Upper lobe of left lung (tissue), 4 donors: ENCODE data around the gene PUM2.

Experiments used
- EP300 ChIP-seq, 4 donors: sonication (generic); formaldehyde crosslinking; IDR thresholded peaks; one replicate each; pipeline ENCODE4 v1.5.1; 2017; ENCODE audit warnings: antibody characterized with exemption in 4 of 4, control low read depth in 2 of 4
- POLR2A ChIP-seq, 4 donors: fragments of 450-650 bp; IDR thresholded peaks; one replicate each; pipeline ENCODE4 v1.5.1; 2016 to 2017; ENCODE audit warnings: antibody characterized with exemption in 4 of 4, mild to moderate bottlenecking in 2 of 4
- TF ChIP-seq, protein P1 (sequence below), 6 experiments: fragments of 450-650 bp in 4 of 6; fragments of 200-600 bp in 2 of 6; sonication (generic) in 2 of 6; IDR thresholded peaks; one replicate each; pipeline ENCODE4 v1.5.1; 2016 to 2019; ENCODE audit warnings: antibody characterized with exemption in 6 of 6

DNA sequence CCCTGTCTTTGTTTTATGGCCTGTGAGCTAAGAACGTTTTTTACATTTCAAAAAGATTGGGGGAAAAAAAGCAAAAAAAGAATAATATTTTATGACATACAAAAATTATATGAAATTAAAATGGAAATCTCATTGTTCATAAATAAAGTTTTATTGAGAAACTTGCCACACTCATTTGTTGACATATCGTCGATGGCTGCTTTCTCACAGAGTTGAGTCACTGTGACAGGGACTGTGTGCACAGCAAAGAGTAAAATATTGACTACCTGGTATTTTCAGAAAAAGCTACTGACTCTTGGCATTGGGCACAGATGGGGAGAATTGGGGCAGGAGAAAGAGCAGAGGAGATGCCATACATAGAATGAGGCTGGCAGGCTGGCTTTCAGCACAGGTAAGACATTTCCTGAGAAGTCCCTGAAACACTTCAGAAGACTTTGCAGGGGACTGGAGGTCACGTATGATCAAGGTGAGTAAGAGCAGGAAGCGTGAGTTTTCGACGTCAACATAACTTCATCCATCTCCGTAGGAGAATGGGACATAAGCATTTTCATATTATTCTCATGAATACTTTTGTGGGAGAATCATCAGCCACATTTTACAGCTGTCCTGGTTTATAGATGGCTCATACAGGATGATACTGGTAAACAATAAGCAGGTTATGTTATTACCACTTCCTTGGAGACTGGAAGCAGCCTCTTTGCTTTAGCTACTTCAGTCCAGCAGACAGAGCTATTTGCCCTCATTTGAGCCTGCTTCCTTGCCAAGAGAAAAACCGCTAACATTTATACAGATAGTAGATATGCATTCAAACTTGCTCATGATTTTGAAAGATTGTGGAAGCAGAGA, 32.5 kb upstream of the PUM2 start:
- TF ChIP-seq, protein P1, sequence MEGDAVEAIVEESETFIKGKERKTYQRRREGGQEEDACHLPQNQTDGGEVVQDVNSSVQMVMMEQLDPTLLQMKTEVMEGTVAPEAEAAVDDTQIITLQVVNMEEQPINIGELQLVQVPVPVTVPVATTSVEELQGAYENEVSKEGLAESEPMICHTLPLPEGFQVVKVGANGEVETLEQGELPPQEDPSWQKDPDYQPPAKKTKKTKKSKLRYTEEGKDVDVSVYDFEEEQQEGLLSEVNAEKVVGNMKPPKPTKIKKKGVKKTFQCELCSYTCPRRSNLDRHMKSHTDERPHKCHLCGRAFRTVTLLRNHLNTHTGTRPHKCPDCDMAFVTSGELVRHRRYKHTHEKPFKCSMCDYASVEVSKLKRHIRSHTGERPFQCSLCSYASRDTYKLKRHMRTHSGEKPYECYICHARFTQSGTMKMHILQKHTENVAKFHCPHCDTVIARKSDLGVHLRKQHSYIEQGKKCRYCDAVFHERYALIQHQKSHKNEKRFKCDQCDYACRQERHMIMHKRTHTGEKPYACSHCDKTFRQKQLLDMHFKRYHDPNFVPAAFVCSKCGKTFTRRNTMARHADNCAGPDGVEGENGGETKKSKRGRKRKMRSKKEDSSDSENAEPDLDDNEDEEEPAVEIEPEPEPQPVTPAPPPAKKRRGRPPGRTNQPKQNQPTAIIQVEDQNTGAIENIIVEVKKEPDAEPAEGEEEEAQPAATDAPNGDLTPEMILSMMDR (IDR thresholded peaks at IDR 0.05), result no peak
- no peak for TF ChIP-seq POLR2A (IDR thresholded peaks at IDR 0.05)
- TF ChIP-seq EP300 (IDR thresholded peaks at IDR 0.05), result no peak
